Astrocyte of the cerebellum (primary cell): ENCODE data around the gene OSBPL3.

Experiments
- DNase-seq: peaks from one replicate; pipeline ENCODE4 v3.0.0-alpha.2; 2011; ENCODE audit warnings: low read depth
- H3K4me3 ChIP-seq: 2 replicates; pipeline ENCODE4 v1.5.1; 2011; ENCODE audit warnings: mild to moderate bottlenecking, low read depth, low read length, moderate library complexity
- in situ Hi-C: cut with HindIII; loops from 2 replicates; pipeline ENCODE4 v1.10.0; 2017; ENCODE audit warnings: low sequenced_read_pairs
- TF ChIP-seq, protein P1 (sequence below): IDR thresholded peaks from 2 replicates; pipeline ENCODE4 v1.5.1; 2012; ENCODE audit warnings: low read length, low read depth, moderate library complexity, mild to moderate bottlenecking; ENCODE audit errors: missing control alignments

OSBPL3 gene

DNA sequence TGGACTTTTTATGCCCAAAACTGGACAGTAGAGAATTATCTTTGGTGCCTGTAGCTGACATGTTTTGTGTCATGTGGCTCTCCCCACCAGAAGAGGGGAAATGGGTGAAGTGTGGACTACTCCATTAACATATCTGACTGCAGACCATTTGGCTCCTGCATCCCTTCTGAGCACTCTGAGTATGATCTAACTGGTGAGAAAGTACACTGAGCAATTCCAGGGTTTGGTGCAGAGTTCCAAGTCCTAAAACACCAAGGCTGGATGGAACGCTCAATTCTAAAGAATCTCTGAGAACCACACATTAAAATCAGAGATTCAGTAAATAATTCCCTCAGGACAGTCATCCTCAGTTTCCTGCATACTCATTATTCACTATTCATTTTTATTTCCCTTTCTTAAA lies 22.8 kb upstream of the OSBPL3 start:
- TF ChIP-seq, protein P1, sequence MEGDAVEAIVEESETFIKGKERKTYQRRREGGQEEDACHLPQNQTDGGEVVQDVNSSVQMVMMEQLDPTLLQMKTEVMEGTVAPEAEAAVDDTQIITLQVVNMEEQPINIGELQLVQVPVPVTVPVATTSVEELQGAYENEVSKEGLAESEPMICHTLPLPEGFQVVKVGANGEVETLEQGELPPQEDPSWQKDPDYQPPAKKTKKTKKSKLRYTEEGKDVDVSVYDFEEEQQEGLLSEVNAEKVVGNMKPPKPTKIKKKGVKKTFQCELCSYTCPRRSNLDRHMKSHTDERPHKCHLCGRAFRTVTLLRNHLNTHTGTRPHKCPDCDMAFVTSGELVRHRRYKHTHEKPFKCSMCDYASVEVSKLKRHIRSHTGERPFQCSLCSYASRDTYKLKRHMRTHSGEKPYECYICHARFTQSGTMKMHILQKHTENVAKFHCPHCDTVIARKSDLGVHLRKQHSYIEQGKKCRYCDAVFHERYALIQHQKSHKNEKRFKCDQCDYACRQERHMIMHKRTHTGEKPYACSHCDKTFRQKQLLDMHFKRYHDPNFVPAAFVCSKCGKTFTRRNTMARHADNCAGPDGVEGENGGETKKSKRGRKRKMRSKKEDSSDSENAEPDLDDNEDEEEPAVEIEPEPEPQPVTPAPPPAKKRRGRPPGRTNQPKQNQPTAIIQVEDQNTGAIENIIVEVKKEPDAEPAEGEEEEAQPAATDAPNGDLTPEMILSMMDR, result no peak
- DNase-seq, result no peak

DNA sequence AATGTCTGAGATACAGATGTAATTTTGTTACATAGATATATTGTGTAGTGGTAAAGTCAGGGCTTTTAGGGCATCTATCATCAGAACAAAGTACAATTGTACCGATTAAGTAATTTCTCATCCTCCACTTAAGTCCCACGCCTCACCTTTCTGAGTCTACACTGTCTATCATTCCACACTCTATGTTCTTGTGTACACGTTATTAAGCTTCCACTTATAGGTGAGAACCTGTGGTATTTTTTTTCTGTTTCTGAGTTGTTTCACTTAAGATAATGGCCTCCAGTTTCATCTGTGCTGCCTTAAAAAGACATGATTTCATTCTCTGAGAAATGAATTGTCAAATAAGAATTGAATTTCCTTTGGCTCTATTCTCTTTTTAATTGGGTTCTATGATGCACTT lies 15.5 kb upstream of the OSBPL3 start:
- TF ChIP-seq, protein P1, result no peak
- in situ Hi-C loops, result no loop called here
- H3K4me3 ChIP-seq, result no peak overlapping the region
- no peak for DNase-seq

More for the DNA sequence above, 22.8 kb upstream of the OSBPL3 start:
- H3K4me3 ChIP-seq, result no peak overlapping the region
- in situ Hi-C loops, result no loop called here

DNA sequence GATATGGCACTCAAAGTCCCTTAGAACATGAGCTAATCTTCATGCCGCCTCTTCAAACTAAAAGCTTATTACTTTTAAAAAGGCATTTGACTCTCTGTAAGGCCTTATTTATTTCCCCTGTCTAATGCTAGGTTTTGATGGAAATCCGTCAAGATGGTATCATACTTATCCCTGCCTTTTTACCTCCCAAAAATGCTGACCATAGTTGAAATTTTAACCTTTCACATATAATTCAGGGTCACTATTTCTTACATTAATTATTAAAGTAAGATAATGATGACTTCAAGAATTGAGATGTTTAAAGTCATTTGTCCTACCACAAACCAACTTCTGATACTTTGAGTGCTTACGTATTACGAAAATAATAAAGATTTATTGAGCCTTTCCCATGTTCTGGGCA lies 12.3 kb upstream of the OSBPL3 start:
- TF ChIP-seq, protein P1, result no peak
- in situ Hi-C loops, result no loop called here
- H3K4me3 ChIP-seq, result no peak overlapping the region

DNA sequence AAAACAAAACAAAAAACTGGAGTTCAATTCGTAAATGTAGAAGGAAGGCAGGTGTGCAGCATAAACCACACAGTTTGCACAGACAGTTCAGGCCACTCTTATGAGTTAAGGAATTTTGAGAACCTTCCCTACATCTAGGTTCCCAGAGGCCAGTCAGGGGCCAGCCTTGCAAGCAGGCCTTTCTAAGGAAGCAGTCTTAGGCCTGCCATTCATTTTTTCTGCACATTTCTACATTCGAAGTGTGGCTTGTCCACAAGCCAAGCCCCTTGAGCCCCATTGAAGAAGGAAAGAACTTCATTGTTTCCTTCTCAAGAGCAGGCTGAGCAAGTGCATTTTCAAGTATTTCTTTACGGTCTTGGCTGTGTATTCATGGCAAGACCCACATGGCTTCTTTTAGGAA lies 11.4 kb upstream of the OSBPL3 start:
- DNase-seq, result no peak
- TF ChIP-seq, protein P1, result no peak
- in situ Hi-C loops, result no loop called here
- no peak overlapping the region for H3K4me3 ChIP-seq

More for the DNA sequence above, 12.3 kb upstream of the OSBPL3 start:
- no peak for DNase-seq

DNA sequence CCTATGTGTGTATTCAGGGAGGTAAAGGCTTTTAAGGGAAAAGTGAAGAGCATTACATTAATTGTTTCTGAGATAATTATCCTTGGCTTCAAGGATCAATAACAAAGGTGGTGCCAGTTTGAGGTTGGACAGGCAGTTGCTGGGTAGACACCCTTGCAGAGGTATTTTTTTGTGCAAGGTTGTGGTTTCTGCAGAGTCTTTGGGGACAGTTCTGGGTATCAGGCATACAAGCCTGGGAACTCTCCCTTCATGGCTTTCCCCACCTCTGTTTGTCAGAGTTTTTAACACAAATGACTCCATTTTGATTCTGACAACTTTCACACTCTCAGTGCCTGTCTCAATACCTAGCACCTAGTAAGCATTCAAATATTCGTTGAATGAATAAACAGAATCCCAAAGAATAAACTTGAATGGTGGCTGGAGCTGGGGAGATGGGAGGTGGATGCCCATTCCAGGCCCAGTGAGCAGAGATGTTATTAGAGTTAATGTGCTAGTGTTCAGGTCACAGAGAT lies 7.4 kb upstream of the OSBPL3 start:
- in situ Hi-C loops, result no loop called here
- DNase-seq, result no peak

DNA sequence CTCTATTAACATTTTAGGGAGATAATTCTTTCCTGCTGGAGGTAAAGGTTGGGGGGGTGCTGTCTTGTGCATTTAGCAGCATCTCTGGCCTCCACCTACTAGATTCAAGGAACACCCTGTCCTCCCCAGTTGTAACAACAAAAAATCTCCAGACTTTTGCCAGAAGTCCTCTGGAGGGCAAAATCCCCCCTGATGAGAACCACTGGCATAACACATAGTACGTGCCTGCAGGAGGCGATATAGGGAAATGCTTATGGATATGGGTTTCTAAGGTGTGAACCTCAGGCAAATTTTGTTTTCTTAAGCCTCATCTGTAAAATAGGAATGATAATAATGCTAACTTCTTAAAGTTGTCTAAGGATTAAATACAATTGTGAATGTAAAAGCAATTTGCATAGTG lies 2.9 kb upstream of the OSBPL3 start:
- no peak overlapping the region for H3K4me3 ChIP-seq
- TF ChIP-seq, protein P1, result peak; percentile 29
- in situ Hi-C loops, result no loop called here
- DNase-seq, result no peak

More for the DNA sequence above, 7.4 kb upstream of the OSBPL3 start:
- TF ChIP-seq, protein P1, result no peak
- H3K4me3 ChIP-seq, result no peak overlapping the region
